Measurements from ENCODE around the gene SLC30A1. TPM values are rescaled to one million over a fixed set of nuclear protein-coding genes. Genes with fewer than 3 reads are reported as not detected.

SLC30A1 gene
- total and polyA plus RNA-seq, 11 donors, result 2.8 to 29.2 (median 14.0) TPM

DNA sequence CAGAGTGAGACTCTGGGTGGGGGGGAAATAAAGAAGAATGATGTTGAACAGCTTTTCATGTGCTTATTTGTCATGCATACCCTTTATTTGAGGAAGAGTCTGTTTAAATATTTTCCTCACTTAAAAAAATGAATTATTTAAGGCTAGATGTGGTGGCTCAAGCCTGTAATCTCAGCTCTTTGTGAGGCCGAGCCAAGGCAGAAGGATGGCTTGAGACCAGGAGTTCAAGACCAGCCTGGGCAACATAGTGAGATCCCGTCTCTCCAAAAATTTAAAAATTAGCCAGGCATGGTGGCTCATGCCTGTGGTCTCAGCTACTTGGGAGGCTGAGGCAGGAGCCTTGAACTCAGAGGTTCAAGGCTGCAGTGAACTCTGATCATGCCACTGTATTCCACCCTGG lies 25.4 kb downstream of the SLC30A1 start:
- no peak overlapping the region for H3K4me3 ChIP-seq
- intact Hi-C loops (cut with DNase I), result loop anchor here in 1 of 10 donors (5.0 kb wide), 1 partner anchor 404 kb away; no protein-coding TSS in a partner anchor
- TF ChIP-seq POLR2A (IDR thresholded peaks at IDR 0.05), result no peak
- TF ChIP-seq, protein P1, sequence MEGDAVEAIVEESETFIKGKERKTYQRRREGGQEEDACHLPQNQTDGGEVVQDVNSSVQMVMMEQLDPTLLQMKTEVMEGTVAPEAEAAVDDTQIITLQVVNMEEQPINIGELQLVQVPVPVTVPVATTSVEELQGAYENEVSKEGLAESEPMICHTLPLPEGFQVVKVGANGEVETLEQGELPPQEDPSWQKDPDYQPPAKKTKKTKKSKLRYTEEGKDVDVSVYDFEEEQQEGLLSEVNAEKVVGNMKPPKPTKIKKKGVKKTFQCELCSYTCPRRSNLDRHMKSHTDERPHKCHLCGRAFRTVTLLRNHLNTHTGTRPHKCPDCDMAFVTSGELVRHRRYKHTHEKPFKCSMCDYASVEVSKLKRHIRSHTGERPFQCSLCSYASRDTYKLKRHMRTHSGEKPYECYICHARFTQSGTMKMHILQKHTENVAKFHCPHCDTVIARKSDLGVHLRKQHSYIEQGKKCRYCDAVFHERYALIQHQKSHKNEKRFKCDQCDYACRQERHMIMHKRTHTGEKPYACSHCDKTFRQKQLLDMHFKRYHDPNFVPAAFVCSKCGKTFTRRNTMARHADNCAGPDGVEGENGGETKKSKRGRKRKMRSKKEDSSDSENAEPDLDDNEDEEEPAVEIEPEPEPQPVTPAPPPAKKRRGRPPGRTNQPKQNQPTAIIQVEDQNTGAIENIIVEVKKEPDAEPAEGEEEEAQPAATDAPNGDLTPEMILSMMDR (IDR thresholded peaks at IDR 0.05), result no peak
- H3K27ac ChIP-seq, result no peak overlapping the region
- WGBS, 4 donors, result 48 to 95% (median 90%) methylated on average over 2 of the region's 2 CpGs
- H3K4me1 ChIP-seq, result peaks cover 0 to 10% (median 4%) of the 10 kb centered on the region in 12 donors
- no peaks in the 10 kb centered on the region for H3K27me3 ChIP-seq
- H3K9me3 ChIP-seq, result no peaks in the 10 kb centered on the region
- no peaks in the 10 kb centered on the region for H3K36me3 ChIP-seq
- DNase-seq, result no peak
- ATAC-seq, result no peak

- WGBS, 4 donors, result 74 to 89% (median 80%) methylated on average over 12 of the region's 12 CpGs
- Histone ChIP-seq H3K9me3 (no peaks in the 10 kb centered on the region), H3K27me3 (no peaks in the 10 kb centered on the region), H3K4me1 (peaks cover 0 to 14% (median 5%) of the 10 kb centered on the region in 12 donors), H3K36me3 (no peaks in the 10 kb centered on the region), H3K27ac (no peak overlapping the region), H3K4me3 (no peak overlapping the region)
- no peak for DNase-seq
- intact Hi-C loops (cut with DNase I), result loop anchor here in 1 of 10 donors (5.0 kb wide), 1 partner anchor 405 kb away; no protein-coding TSS in a partner anchor
- ATAC-seq, result no peak
- TF ChIP-seq, protein P1 (IDR thresholded peaks at IDR 0.05), result no peak
- TF ChIP-seq POLR2A (IDR thresholded peaks at IDR 0.05), result no peak
Observed at GRCh38 chr1:211551638-211552460, 27.1 kb downstream of the SLC30A1 start.

DNA sequence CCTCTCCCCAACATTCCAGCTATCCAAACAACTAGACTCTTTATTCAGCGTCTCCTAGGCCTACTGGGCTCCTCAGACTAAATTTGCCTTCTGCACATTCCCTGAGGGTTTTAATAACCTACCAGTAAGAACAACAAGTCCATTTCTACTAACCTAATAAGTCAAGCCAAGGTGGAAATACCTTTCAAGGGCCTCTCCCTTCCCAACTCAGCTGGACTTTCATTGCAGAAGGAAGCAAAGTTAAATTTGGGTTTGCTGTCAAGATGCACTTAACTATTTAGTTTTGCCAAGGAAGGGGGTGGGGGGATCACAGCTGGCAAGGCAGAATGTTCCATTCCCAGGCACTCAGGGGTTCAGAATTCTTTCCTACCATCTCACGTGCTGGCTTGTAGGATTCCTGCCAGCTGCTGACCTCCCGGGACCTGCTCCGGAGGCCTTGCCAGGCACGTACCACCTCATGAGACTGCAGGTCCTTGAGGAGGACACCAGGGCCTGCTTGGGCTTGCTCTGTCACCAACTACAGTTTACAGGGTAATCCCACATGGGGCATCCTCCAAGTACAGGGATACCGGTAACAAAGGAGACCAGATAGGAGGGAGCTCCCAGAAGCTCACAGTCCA lies 29.8 kb downstream of the SLC30A1 start:
- Histone ChIP-seq H3K9me3 (no peaks in the 10 kb centered on the region), H3K4me1 (peaks cover 0 to 14% (median 5%) of the 10 kb centered on the region in 12 donors), H3K36me3 (no peaks in the 10 kb centered on the region), H3K27me3 (no peaks in the 10 kb centered on the region), H3K4me3 (no peak overlapping the region), H3K27ac (peak overlapping the region in 3 of 12 donors; percentile 11 to 68 (median 13))
- TF ChIP-seq, protein P1 (IDR thresholded peaks at IDR 0.05), result no peak
- no peak for TF ChIP-seq POLR2A (IDR thresholded peaks at IDR 0.05)
- DNase-seq (peak in 2 of 5 donors; percentile 69 to 73), ATAC-seq (peak; percentile 59 to 88 (median 79))
- WGBS, 4 donors, result 41 to 59% (median 48%) methylated on average over 6 of the region's 6 CpGs
- intact Hi-C loops (cut with DNase I), result no loop called here
